GM12878 (cell line): Measurements from ENCODE around the gene TBC1D10B. TPM values are rescaled to one million over a fixed set of nuclear protein-coding genes. Genes with fewer than 3 reads are reported as not detected.

Experiments used
- ATF2 ChIP-seq: IDR thresholded peaks from 2 replicates; pipeline ENCODE4 v1.6.1; 2012; ENCODE audit warnings: low read length, inconsistent platforms
- BCL11A ChIP-seq: IDR thresholded peaks from 2 replicates; pipeline ENCODE4 v1.6.1; 2011; ENCODE audit warnings: low read depth, low read length
- BCLAF1 ChIP-seq: fragments of 450-650 bp; IDR thresholded peaks from 2 replicates; pipeline ENCODE4 v1.6.1; 2017; ENCODE audit warnings: antibody characterized with exemption, mild to moderate bottlenecking, moderate library complexity
- BHLHE40 ChIP-seq, 2 experiments: fragments of 450-650 bp in 1 of 2; IDR thresholded peaks; 2 replicates each; pipeline ENCODE4 v1.6.1; 2011 to 2017; ENCODE audit warnings: low read depth in 2 of 2, borderline replicate concordance in 1 of 2, improper control_type of control experiment in 1 of 2, low read length in 1 of 2, mild to moderate bottlenecking in 1 of 2
- CREB1 ChIP-seq: IDR thresholded peaks from 2 replicates; pipeline ENCODE4 v1.6.1; 2012; ENCODE audit warnings: low read depth, mild to moderate bottlenecking, inconsistent platforms
- ESRRA ChIP-seq: IDR thresholded peaks from 2 replicates; pipeline ENCODE4 v1.6.1; 2012; ENCODE audit warnings: mild to moderate bottlenecking, low read length, improper control_type of control experiment
- FOS ChIP-seq: IDR thresholded peaks from 3 replicates; pipeline ENCODE4 v1.6.1; 2011; ENCODE audit warnings: borderline replicate concordance; ENCODE audit not compliant: insufficient read length; ENCODE audit errors: extremely low read depth
- HCFC1 ChIP-seq: fragments of 150-350 bp; IDR thresholded peaks from 2 replicates; pipeline ENCODE4 v1.6.1; 2014; ENCODE audit warnings: low read length
- LARP7 ChIP-seq: fragments of 450-650 bp; IDR thresholded peaks from 2 replicates; pipeline ENCODE4 v1.6.1; 2017; ENCODE audit warnings: mild to moderate bottlenecking
- SPI1 ChIP-seq: IDR thresholded peaks from 2 replicates; pipeline ENCODE4 v1.6.1; 2011; ENCODE audit warnings: low read depth, mild to moderate bottlenecking, low read length, moderate library complexity, borderline replicate concordance; ENCODE audit not compliant: insufficient read depth
- ZNF217 ChIP-seq: fragments of 450-650 bp; IDR thresholded peaks from 2 replicates; pipeline ENCODE4 v1.6.1; 2017; ENCODE audit warnings: antibody characterized with exemption, mild to moderate bottlenecking
- ZNF592 ChIP-seq: fragments of 450-650 bp; IDR thresholded peaks from 2 replicates; pipeline ENCODE4 v1.6.1; 2017; ENCODE audit warnings: mild to moderate bottlenecking, moderate library complexity
- ZNF687 ChIP-seq: fragments of 450-650 bp; IDR thresholded peaks from 2 replicates; pipeline ENCODE4 v1.6.1; 2017; ENCODE audit warnings: mild to moderate bottlenecking, moderate library complexity
- polyA plus RNA-seq, 11 experiments: library from polyadenylated mRNA; depleted of rRNA in 4 of 11; unstranded in 6 of 11; stranded (reverse) in 5 of 11; fragments of >200 nt; fragmentation: Nextera tagmentation in 4 of 11; fragmentation: Illumina TruSeq in 1 of 11; extraction: Ambion mirVana in 4 of 11; extraction: Trizol in 1 of 11; gene quantifications; 1 replicate in 1 of 11; 2 replicates in 10 of 11; pipeline versions ENCODE4 v1.2.1 to v1.2.3, GENCODE V29; 2011 to 2016; ENCODE audit warnings: inconsistent platforms in 2 of 11, missing spikeins in 2 of 11, low read depth in 1 of 11
- total RNA-seq, 4 experiments: library from RNA; depleted of rRNA in 3 of 4; stranded (reverse); fragments of >200 nt in 3 of 4; fragmentation: Illumina TruSeq in 1 of 4; extraction: Trizol in 1 of 4; gene quantifications; 2 replicates each; pipeline versions ENCODE4 v1.2.1 to v1.2.3, GENCODE V29; 2013 to 2021

TBC1D10B gene
- total and polyA plus RNA-seq, 10 of the 15 experiments (the other 5 are each of a cell fraction or from before 2014, with no cell fraction given): 2.2 to 51.2 (median 11.6) TPM

- no peak for TF ChIP-seq BCLAF1
- no peak for TF ChIP-seq CREB1
- no peak for TF ChIP-seq ZNF687
- TF ChIP-seq FOS: no peak
- TF ChIP-seq SPI1: no peak
- TF ChIP-seq ZNF217: no peak
- TF ChIP-seq HCFC1: no peak
- TF ChIP-seq LARP7: no peak
- no peak for TF ChIP-seq BCL11A
- no peak for TF ChIP-seq BHLHE40 (IDR thresholded peaks at IDR 0.05; ENCODE audit: borderline replicate concordance in 1 of 2, low read depth in 2 of 2, low read length in 1 of 2)
- TF ChIP-seq ZNF592: no peak
- no peak for TF ChIP-seq ATF2
- no peak for TF ChIP-seq ESRRA
- TF ChIP-seq, all 136 proteins: peak for 0
These were observed 21.4 kb downstream of the TBC1D10B start (continued) for GRCh38 chr16:30348929-30349328.
